Tibial nerve (tissue), 4 donors: Measurements from ENCODE around the gene RAB33A. TPM values are rescaled to one million over a fixed set of nuclear protein-coding genes. Genes with fewer than 3 reads are reported as not detected.

Experiments used
- DNase-seq, 2 donors: peaks; one replicate each; pipeline ENCODE4 v3.0.0-alpha.2; 2019; ENCODE audit warnings: low spot score in 2 of 2
- H3K27ac ChIP-seq, 4 donors: fragments of 200-600 bp; sonication (generic) in 3 of 4; one replicate each; pipeline ENCODE4 v1.5.1; 2017 to 2019; ENCODE audit warnings: mild to moderate bottlenecking in 1 of 4
- H3K27me3 ChIP-seq, 2 donors: fragments of 200-600 bp; sonication (generic) in 1 of 2; one replicate each; pipeline versions ENCODE4 v1.5.1 to v1.6.0; 2017 to 2019
- H3K36me3 ChIP-seq, 3 donors: fragments of 200-600 bp; sonication (generic); one replicate each; pipeline ENCODE4 v1.5.1; 2018 to 2019
- H3K4me1 ChIP-seq, 4 donors: fragments of 200-600 bp; sonication (generic) in 3 of 4; one replicate each; pipeline ENCODE4 v1.5.1; 2017 to 2019
- H3K4me3 ChIP-seq, 4 donors: fragments of 200-600 bp; sonication (generic) in 3 of 4; one replicate each; pipeline ENCODE4 v1.5.1; 2017 to 2019; ENCODE audit warnings: mild to moderate bottlenecking in 1 of 4, moderate library complexity in 1 of 4
- H3K9me3 ChIP-seq, 4 donors: fragments of 200-600 bp; sonication (generic) in 3 of 4; one replicate each; pipeline ENCODE4 v1.5.1; 2017 to 2019
- CTCF ChIP-seq, 5 experiments: fragments of 200-600 bp in 3 of 5; fragments of 450-650 bp in 2 of 5; sonication (generic) in 3 of 5; IDR thresholded peaks; one replicate each; pipeline ENCODE4 v1.5.1; 2016 to 2019; ENCODE audit warnings: antibody characterized with exemption in 5 of 5, mild to moderate bottlenecking in 3 of 5, moderate library complexity in 2 of 5
- EP300 ChIP-seq, 2 donors: sonication (generic); formaldehyde crosslinking; IDR thresholded peaks; one replicate each; pipeline ENCODE4 v1.6.1; 2017; ENCODE audit warnings: antibody characterized with exemption in 2 of 2, mild to moderate bottlenecking in 1 of 2
- POLR2A ChIP-seq, 2 donors: fragments of 450-650 bp; IDR thresholded peaks; one replicate each; pipeline ENCODE4 v1.6.1; 2017; ENCODE audit warnings: antibody characterized with exemption in 2 of 2, mild to moderate bottlenecking in 2 of 2, moderate library complexity in 2 of 2
- WGBS, 2 donors: methylation state at CpG; one replicate each; pipeline ENCODE4 v1.1.5; 2018; 5-methylcytosine and 5-hydroxymethylcytosine counted together
- total RNA-seq, 4 donors: library from RNA; depleted of rRNA; stranded (reverse); fragments of >200 nt; gene quantifications; one replicate each; pipeline ENCODE4 v1.1.0, GENCODE V29; 2016

RAB33A gene
- total RNA-seq, 4 donors from 2014 or later = 2.1 TPM; not detected in 3

- H3K9me3 ChIP-seq = no peaks in the 10 kb centered on the region
- no peak for DNase-seq
- H3K27ac ChIP-seq = no peak overlapping the region
- WGBS, 2 donors = 66 to 73% methylated on average over 3 to 5 of the region's 5 CpGs
- no peaks in the 10 kb centered on the region for H3K36me3 ChIP-seq
- H3K27me3 ChIP-seq = peaks cover 0 to 6% of the 10 kb centered on the region in 2 donors
- no peaks in the 10 kb centered on the region for H3K4me1 ChIP-seq
- TF ChIP-seq POLR2A (IDR thresholded peaks at IDR 0.05) = no peak
- H3K4me3 ChIP-seq = no peak overlapping the region
Measured at GRCh38 chrX:130197464-130197863, 25.7 kb downstream of the RAB33A start.

GRCh38 chrX:130204647-130205046 lies 32.9 kb downstream of the RAB33A start:
- H3K4me3 ChIP-seq = no peak overlapping the region
- no peak overlapping the region for H3K27ac ChIP-seq
- TF ChIP-seq POLR2A (IDR thresholded peaks at IDR 0.05) (no peak), EP300 (IDR thresholded peaks at IDR 0.05) (no peak), CTCF (IDR thresholded peaks at IDR 0.05) (no peak)
- 0 to 37% methylated on average over 1 of the region's 1 CpG for WGBS, 2 donors
- DNase-seq = no peak
- H3K9me3 ChIP-seq = no peaks in the 10 kb centered on the region
- no peaks in the 10 kb centered on the region for H3K4me1 ChIP-seq
- H3K27me3 ChIP-seq = no peaks in the 10 kb centered on the region
- no peaks in the 10 kb centered on the region for H3K36me3 ChIP-seq

- WGBS, 2 donors = 72 to 100% methylated on average over 3 to 4 of the region's 4 CpGs
- TF ChIP-seq EP300 (IDR thresholded peaks at IDR 0.05) (no peak), CTCF (IDR thresholded peaks at IDR 0.05) (no peak), POLR2A (IDR thresholded peaks at IDR 0.05) (no peak)
- no peak for DNase-seq
- Histone ChIP-seq H3K27ac (no peak overlapping the region), H3K4me3 (no peak overlapping the region), H3K36me3 (peaks cover 0 to 16% (median 0%) of the 10 kb centered on the region in 3 donors), H3K9me3 (no peaks in the 10 kb centered on the region), H3K4me1 (no peaks in the 10 kb centered on the region), H3K27me3 (no peaks in the 10 kb centered on the region)
Measured at GRCh38 chrX:130211415-130212186, 39.8 kb downstream of the RAB33A start.

GRCh38 chrX:130212371-130212770 lies 40.6 kb downstream of the RAB33A start:
- TF ChIP-seq CTCF (IDR thresholded peaks at IDR 0.05) (no peak), POLR2A (IDR thresholded peaks at IDR 0.05) (no peak), EP300 (IDR thresholded peaks at IDR 0.05) (no peak)
- Histone ChIP-seq H3K27me3 (no peaks in the 10 kb centered on the region), H3K4me1 (no peaks in the 10 kb centered on the region), H3K4me3 (no peak overlapping the region), H3K9me3 (no peaks in the 10 kb centered on the region), H3K27ac (no peak overlapping the region), H3K36me3 (peaks cover 0 to 22% (median 0%) of the 10 kb centered on the region in 3 donors)
- WGBS, 2 donors = 80 to 85% methylated on average over 1 of the region's 1 CpG
- no peak for DNase-seq

- WGBS, 2 donors = 82 to 90% methylated on average over 2 of the region's 2 CpGs
- H3K27me3 ChIP-seq = no peaks in the 10 kb centered on the region
- H3K27ac ChIP-seq = no peak overlapping the region
- DNase-seq = no peak
- peaks cover 0 to 22% (median 0%) of the 10 kb centered on the region in 3 donors for H3K36me3 ChIP-seq
- H3K4me3 ChIP-seq = no peak overlapping the region
- TF ChIP-seq EP300 (IDR thresholded peaks at IDR 0.05) (no peak), POLR2A (IDR thresholded peaks at IDR 0.05) (no peak), CTCF (IDR thresholded peaks at IDR 0.05) (no peak)
- H3K9me3 ChIP-seq = no peaks in the 10 kb centered on the region
- H3K4me1 ChIP-seq = no peaks in the 10 kb centered on the region
Measured at GRCh38 chrX:130213376-130213775, 41.6 kb downstream of the RAB33A start.
